HEK293T (cell line): ENCODE measurements around the gene FAM72D.
"Not testable (repeated sequence)": the region's sequence is repeated elsewhere in the genome, so short reads cannot be mapped to it uniquely, and the experiment has no call there.

Experiments used
- BHLHE40 ChIP-seq: fragments of 450-650 bp; IDR thresholded peaks from 2 replicates; pipeline ENCODE4 v1.6.1; 2016; ENCODE audit warnings: mild to moderate bottlenecking, moderate library complexity, borderline replicate concordance
- CTBP1 ChIP-seq: fragments of 450-650 bp; IDR thresholded peaks from 2 replicates; pipeline ENCODE4 v1.6.1; 2016; ENCODE audit warnings: borderline replicate concordance
- FOXA1 ChIP-seq: fragments of 450-650 bp; IDR thresholded peaks from 2 replicates; pipeline ENCODE4 v1.6.1; 2016; ENCODE audit warnings: mild to moderate bottlenecking
- SP1 ChIP-seq: fragments of 450-650 bp; IDR thresholded peaks from 2 replicates; pipeline ENCODE4 v1.6.1; 2017
- SUZ12 ChIP-seq: fragments of 450-650 bp; IDR thresholded peaks from 2 replicates; pipeline ENCODE4 v1.6.1; 2016; ENCODE audit warnings: mild to moderate bottlenecking

DNA sequence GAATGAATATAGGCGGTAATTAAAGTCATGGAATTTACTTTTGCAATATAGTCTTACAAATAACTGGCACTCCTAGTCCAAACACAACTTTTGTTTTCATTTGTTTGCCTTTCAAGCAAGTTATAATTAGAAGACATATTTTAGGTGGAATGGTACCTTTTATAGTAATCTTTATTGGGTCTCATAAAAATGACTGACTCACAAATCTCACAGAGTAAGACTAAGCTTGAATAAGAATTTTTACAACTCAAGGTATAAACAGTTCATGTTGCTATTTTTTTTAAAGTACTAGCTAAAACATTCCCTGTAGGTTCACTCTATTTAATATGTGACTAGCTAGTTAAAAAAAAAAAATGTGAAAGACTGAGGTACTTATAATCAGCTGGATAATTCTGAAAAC is 6.0 kb downstream of the FAM72D start:
- not testable (repeated sequence) for TF ChIP-seq CTBP1, FOXA1, BHLHE40, SP1, SUZ12
